K562 (cell line): ENCODE data around the gene PSMC3IP. TPM values are rescaled to one million over a fixed set of nuclear protein-coding genes. Genes with fewer than 3 reads are reported as not detected.

Experiments used
- CHD1 ChIP-seq: fragments of 200-600 bp; sonication (generic); IDR thresholded peaks from one replicate; pipeline ENCODE4 v1.6.1; 2012; ENCODE audit warnings: mild to moderate bottlenecking, moderate library complexity, low read length, inconsistent platforms
- CHD4 ChIP-seq: fragments of 200-600 bp; sonication (generic); IDR thresholded peaks from 3 replicates; pipeline ENCODE4 v1.6.1; 2012; ENCODE audit warnings: low read depth, mild to moderate bottlenecking, mixed read lengths, low read length, inconsistent platforms; ENCODE audit not compliant: insufficient read depth, insufficient replicate concordance, poor library complexity, severe bottlenecking
- DIDO1 ChIP-seq: fragments of 450-650 bp; IDR thresholded peaks from 2 replicates; pipeline ENCODE4 v1.6.1; 2016; ENCODE audit warnings: low read depth, missing biosample characterization, missing genetic modification characterization
- ETV1 ChIP-seq: fragments of 450-650 bp; conservative IDR thresholded peaks from 2 replicates; pipeline ENCODE4 v1.6.1; 2016; ENCODE audit warnings: missing genetic modification characterization, control low read depth, low read depth, missing compliant biosample characterization
- ILK ChIP-seq: fragments of 450-650 bp; IDR thresholded peaks from 2 replicates; pipeline ENCODE4 v1.6.1; 2016; ENCODE audit warnings: missing genetic modification characterization, low read depth, mild to moderate bottlenecking, missing compliant biosample characterization, moderate library complexity, borderline replicate concordance
- MTA1 ChIP-seq: fragments of 450-650 bp; IDR thresholded peaks from 2 replicates; pipeline ENCODE4 v1.6.1; 2017; ENCODE audit warnings: borderline replicate concordance
- NCOA4 ChIP-seq: fragments of 450-650 bp; IDR thresholded peaks from 2 replicates; pipeline ENCODE4 v1.6.1; 2018; ENCODE audit warnings: mild to moderate bottlenecking; ENCODE audit not compliant: partially characterized antibody
- RHOXF2B ChIP-seq: fragments of 250-450 bp; sonication (Bioruptor Pico); conservative IDR thresholded peaks from 2 replicates; pipeline ENCODE4 v1.5.1; 2021
- ZBTB33 ChIP-seq: sonication (generic); formaldehyde crosslinking; IDR thresholded peaks from 2 replicates; pipeline ENCODE4 v1.8.1; 2023; ENCODE audit warnings: mild to moderate bottlenecking, missing genetic modification reagents
- ZNF253 ChIP-seq: fragments of 250-450 bp; sonication (Bioruptor Pico); conservative IDR thresholded peaks from 2 replicates; pipeline ENCODE4 v1.6.1; 2021; ENCODE audit warnings: mild to moderate bottlenecking
- ZNF354B ChIP-seq: fragments of 250-450 bp; sonication (Bioruptor Pico); IDR thresholded peaks from 2 replicates; pipeline ENCODE4 v1.4.0; 2020
- ZNF507 ChIP-seq: conservative IDR thresholded peaks from 2 replicates; pipeline ENCODE4 v1.6.1; 2017; ENCODE audit warnings: missing genetic modification characterization, missing compliant biosample characterization
- ZNF766 ChIP-seq: fragments of 200-800 bp; sonication (Bioruptor generic); conservative IDR thresholded peaks from 2 replicates; pipeline ENCODE4 v1.6.1; 2016; ENCODE audit warnings: missing genetic modification characterization, missing compliant biosample characterization
- polyA plus RNA-seq, 8 experiments: library from polyadenylated mRNA; depleted of rRNA in 4 of 8; stranded (reverse) in 5 of 8; unstranded in 3 of 8; fragments of >200 nt; fragmentation: Nextera tagmentation in 2 of 8; fragmentation: Illumina TruSeq in 1 of 8; extraction: Ambion mirVana in 2 of 8; extraction: Trizol in 1 of 8; gene quantifications; 2 replicates each; pipeline versions ENCODE4 v1.2.1 to v1.2.3, GENCODE V29; 2011 to 2014; ENCODE audit warnings: inconsistent platforms in 1 of 8, missing spikeins in 1 of 8
- total RNA-seq, 7 experiments: library from RNA; depleted of rRNA in 6 of 7; stranded (reverse); fragments of >200 nt in 6 of 7; fragmentation: Illumina TruSeq in 2 of 7; extraction: Trizol in 2 of 7; gene quantifications; 2 replicates each; pipeline versions ENCODE4 v1.2.1 to v1.2.3, GENCODE V29; 2011 to 2021; ENCODE audit warnings: low replicate concordance in 1 of 7
- TF ChIP-seq, protein P1 (sequence below): fragments of 450-650 bp; IDR thresholded peaks from 2 replicates; pipeline ENCODE4 v1.7.1; 2018; ENCODE audit warnings: mild to moderate bottlenecking, low read depth; ENCODE audit not compliant: partially characterized antibody
- TF ChIP-seq, protein P2 (sequence below): sonication (generic); formaldehyde crosslinking; IDR thresholded peaks from 2 replicates; pipeline ENCODE4 v1.8.0; 2022; ENCODE audit warnings: missing genetic modification reagents, mild to moderate bottlenecking, borderline replicate concordance
- TF ChIP-seq, protein P3 (sequence below): fragments of 450-650 bp; IDR thresholded peaks from 2 replicates; pipeline ENCODE4 v1.6.1; 2016; ENCODE audit warnings: borderline replicate concordance
- TF ChIP-seq, protein P4 (sequence below): fragments of 250-450 bp; sonication (Bioruptor Pico); IDR thresholded peaks from 2 replicates; pipeline ENCODE4 v1.8.0; 2022; ENCODE audit warnings: inconsistent platforms, mild to moderate bottlenecking, moderate library complexity, borderline replicate concordance

PSMC3IP gene
- total and polyA plus RNA-seq, 9 of the 15 experiments (the other 6 are each of a cell fraction or from before 2014, with no cell fraction given) = 13.8 to 65.6 (median 32.8) TPM

DNA sequence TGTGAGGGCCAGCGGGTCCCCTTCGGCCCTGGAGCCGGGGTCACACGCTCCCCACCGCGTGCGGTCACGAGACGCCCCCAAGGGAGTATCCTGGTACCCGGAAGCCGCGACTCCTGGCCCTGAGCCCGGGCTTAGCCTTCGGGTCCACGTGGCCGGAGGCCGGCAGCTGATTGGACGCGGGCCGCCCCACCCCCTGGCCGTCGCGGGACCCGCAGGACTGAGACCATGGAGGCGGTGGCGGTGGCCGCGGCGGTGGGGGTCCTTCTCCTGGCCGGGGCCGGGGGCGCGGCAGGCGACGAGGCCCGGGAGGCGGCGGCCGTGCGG is 41.5 kb downstream of the PSMC3IP start, which contains the start of gene NAGLU (continued):
- TF ChIP-seq, protein P1, sequence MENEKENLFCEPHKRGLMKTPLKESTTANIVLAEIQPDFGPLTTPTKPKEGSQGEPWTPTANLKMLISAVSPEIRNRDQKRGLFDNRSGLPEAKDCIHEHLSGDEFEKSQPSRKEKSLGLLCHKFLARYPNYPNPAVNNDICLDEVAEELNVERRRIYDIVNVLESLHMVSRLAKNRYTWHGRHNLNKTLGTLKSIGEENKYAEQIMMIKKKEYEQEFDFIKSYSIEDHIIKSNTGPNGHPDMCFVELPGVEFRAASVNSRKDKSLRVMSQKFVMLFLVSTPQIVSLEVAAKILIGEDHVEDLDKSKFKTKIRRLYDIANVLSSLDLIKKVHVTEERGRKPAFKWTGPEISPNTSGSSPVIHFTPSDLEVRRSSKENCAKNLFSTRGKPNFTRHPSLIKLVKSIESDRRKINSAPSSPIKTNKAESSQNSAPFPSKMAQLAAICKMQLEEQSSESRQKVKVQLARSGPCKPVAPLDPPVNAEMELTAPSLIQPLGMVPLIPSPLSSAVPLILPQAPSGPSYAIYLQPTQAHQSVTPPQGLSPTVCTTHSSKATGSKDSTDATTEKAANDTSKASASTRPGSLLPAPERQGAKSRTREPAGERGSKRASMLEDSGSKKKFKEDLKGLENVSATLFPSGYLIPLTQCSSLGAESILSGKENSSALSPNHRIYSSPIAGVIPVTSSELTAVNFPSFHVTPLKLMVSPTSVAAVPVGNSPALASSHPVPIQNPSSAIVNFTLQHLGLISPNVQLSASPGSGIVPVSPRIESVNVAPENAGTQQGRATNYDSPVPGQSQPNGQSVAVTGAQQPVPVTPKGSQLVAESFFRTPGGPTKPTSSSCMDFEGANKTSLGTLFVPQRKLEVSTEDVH = no peak
- TF ChIP-seq DIDO1 (tag) = no peak
- peak; percentile 70 for TF ChIP-seq ETV1 (tag)
- TF ChIP-seq, protein P2, sequence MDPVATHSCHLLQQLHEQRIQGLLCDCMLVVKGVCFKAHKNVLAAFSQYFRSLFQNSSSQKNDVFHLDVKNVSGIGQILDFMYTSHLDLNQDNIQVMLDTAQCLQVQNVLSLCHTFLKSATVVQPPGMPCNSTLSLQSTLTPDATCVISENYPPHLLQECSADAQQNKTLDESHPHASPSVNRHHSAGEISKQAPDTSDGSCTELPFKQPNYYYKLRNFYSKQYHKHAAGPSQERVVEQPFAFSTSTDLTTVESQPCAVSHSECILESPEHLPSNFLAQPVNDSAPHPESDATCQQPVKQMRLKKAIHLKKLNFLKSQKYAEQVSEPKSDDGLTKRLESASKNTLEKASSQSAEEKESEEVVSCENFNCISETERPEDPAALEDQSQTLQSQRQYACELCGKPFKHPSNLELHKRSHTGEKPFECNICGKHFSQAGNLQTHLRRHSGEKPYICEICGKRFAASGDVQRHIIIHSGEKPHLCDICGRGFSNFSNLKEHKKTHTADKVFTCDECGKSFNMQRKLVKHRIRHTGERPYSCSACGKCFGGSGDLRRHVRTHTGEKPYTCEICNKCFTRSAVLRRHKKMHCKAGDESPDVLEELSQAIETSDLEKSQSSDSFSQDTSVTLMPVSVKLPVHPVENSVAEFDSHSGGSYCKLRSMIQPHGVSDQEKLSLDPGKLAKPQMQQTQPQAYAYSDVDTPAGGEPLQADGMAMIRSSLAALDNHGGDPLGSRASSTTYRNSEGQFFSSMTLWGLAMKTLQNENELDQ = no peak
- TF ChIP-seq CHD1 = no peak
- no peak for TF ChIP-seq ILK
- TF ChIP-seq, protein P3, sequence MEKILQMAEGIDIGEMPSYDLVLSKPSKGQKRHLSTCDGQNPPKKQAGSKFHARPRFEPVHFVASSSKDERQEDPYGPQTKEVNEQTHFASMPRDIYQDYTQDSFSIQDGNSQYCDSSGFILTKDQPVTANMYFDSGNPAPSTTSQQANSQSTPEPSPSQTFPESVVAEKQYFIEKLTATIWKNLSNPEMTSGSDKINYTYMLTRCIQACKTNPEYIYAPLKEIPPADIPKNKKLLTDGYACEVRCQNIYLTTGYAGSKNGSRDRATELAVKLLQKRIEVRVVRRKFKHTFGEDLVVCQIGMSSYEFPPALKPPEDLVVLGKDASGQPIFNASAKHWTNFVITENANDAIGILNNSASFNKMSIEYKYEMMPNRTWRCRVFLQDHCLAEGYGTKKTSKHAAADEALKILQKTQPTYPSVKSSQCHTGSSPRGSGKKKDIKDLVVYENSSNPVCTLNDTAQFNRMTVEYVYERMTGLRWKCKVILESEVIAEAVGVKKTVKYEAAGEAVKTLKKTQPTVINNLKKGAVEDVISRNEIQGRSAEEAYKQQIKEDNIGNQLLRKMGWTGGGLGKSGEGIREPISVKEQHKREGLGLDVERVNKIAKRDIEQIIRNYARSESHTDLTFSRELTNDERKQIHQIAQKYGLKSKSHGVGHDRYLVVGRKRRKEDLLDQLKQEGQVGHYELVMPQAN = peak; percentile 71; the same call in 1 of the 2 replicates
- no peak for TF ChIP-seq CHD4
- no peak for TF ChIP-seq ZNF507 (tag)
- no peak for TF ChIP-seq NCOA4
- TF ChIP-seq, protein P4, sequence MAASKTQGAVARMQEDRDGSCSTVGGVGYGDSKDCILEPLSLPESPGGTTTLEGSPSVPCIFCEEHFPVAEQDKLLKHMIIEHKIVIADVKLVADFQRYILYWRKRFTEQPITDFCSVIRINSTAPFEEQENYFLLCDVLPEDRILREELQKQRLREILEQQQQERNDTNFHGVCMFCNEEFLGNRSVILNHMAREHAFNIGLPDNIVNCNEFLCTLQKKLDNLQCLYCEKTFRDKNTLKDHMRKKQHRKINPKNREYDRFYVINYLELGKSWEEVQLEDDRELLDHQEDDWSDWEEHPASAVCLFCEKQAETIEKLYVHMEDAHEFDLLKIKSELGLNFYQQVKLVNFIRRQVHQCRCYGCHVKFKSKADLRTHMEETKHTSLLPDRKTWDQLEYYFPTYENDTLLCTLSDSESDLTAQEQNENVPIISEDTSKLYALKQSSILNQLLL (CRISPR knock-in tag) = no peak
- no peak for TF ChIP-seq ZBTB33 (CRISPR knock-in tag)
- no peak for TF ChIP-seq ZNF253
- no peak for TF ChIP-seq RHOXF2B
- no peak for TF ChIP-seq ZNF766 (CRISPR knock-in tag)
- TF ChIP-seq ZNF354B (CRISPR knock-in tag) = no peak
- no peak for TF ChIP-seq MTA1
